NCI-H82 treated with DMSO at 0.1 percent for 48 hours (cell line): ENCODE data around the gene FBXO24.
"Not testable (repeated sequence)": the region's sequence is repeated elsewhere in the genome, so short reads cannot be mapped to it uniquely, and the experiment has no call there.

Experiments used
- DNase-seq: peaks from one replicate; lab custom pipeline; 2025; ENCODE audit not compliant: unreplicated experiment; lab: John Stamatoyannopoulos, UW

FBXO24 gene

GRCh38 chr7:100586266-100587025 is at the start of gene FBXO24:
TSS of gene FBXO24 (plus strand) at chr7:100586328. CDS start at chr7:100586626, 298 bp downstream.
- DNase-seq = peak; percentile 99

DNA sequence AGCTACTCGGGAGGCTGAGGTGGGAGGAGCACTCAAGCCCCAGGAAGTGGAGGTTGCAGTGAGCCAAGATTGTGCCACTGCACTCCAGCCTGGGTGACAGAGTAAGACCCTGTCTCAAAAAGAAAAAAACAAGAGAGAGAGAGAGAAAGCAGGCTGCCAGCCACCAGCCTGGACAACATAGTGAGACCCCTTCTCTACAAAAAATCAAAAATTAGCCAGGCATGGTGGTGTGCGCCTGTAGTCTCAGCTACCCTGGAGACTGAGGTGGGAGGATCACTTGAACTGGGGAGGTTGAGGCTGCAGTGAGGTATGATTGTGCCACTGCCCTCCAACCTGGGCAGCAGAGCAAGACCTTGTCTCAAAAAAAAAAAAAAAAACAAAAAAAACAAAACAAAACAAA is 49.4 kb upstream of the FBXO24 start:
- DNase-seq = not testable (repeated sequence)

DNA sequence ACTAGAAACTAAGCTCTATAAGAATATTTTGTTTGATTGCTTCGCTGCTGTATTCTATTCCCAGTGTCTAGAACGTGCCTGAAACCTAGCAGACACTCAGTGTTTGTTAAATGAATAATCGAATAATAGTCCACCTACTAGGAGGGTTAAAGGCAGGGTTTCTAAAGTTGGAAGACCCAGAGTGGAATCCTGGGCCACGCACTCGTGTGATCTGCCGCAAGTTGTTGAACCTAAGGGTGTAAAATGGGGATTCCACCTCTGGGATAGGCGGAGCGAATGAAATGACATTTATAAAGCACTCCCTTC is 47.8 kb upstream of the FBXO24 start:
- DNase-seq = no peak

- DNase-seq = peak; percentile 98
Measured at GRCh38 chr7:100538654-100539435, 47.3 kb upstream of the FBXO24 start, which contains the start of gene AGFG2. TSS of gene AGFG2 (plus strand) at chr7:100539203. CDS start at chr7:100539347, 144 bp downstream.

DNA sequence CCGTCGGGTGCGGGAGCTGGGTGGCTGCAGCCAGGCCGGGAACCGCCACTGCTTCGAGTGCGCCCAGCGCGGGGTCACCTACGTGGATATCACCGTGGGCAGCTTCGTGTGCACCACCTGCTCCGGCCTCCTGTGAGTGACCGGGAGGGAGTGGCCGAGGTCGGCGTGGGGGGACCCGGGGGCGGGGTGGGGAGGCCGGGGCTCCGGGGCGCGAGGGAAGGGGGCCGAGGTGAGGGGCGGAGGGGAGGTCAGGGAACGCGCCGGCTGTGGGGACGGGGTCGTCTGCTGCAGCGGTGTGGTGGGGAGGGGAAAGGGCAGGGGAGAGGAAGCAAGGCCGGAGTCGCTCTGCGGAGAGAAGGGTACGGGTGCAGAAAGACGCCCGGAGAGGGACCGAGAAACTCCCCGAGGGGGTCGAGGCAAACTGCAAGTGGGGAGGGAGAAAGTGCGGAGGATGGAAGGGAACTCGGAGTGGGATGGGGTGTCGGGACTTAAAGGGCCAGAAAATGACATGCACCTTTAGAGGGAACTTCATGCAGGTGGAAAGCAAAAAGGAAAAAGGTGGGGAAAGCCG is 46.6 kb upstream of the FBXO24 start:
- no peak for DNase-seq

GRCh38 chr7:100540073-100540723 is 45.9 kb upstream of the FBXO24 start:
- no peak for DNase-seq

DNA sequence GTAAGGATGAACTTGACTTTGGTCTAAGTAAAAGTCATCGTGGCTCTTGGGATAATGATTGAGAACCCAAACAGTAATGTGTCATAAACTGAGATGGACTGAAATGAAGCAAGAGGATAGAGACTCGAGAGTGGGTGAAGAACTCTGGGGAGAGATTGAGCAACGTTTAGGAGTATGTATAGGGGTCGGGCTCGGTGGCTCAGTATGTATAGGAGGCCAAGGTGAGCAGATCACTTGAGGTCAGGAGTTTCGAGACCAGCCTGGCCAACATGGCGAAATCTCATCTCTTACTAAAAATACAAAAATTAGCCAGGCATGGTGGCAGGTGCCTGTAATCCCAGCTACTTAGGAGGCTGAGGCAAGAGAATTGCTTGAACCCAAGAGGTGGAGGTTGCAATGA is 44.8 kb upstream of the FBXO24 start:
- not testable (repeated sequence) for DNase-seq

GRCh38 chr7:100543586-100543985 is 42.5 kb upstream of the FBXO24 start:
- no peak for DNase-seq

- no peak for DNase-seq
Measured at GRCh38 chr7:100544386-100544785, 41.7 kb upstream of the FBXO24 start.

- no peak for DNase-seq
Measured at GRCh38 chr7:100544967-100545359, 41.2 kb upstream of the FBXO24 start.

DNA sequence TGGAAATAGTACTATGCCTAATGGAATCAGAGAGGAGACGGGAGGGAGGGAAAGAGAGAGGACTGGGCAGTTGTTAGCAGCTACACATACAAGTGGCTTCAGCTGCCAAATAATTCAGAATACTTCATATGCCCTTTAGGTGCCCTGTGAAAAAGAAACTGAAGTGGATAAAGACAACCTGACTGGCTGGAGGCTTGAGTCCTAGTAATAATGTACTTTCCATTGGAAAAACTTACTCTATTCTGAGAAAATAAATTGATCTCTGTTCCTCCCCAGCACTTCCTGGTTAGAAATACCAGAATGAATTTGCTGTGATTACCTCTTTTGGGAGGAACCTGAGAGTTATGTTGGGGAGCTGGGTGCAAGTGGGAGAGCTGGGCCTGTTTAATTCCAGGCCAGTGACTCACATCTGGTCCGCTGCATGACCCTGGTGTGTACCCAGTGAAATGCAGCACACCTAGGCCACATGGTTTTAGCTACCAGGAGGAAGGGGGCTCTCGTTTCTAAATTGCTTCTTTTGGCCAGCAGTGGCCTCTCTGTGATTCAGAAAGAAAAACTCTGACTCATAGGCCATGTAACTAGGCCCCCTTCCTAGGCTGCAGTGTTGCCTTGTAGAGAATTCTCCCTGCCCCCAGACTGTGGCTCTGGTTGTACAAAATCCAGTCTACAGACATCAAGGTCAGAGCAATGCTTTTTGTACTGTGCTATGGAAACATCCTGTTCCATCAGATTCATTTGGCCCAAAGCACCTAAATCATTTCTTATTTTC is 40.6 kb upstream of the FBXO24 start:
- no peak for DNase-seq

GRCh38 chr7:100546129-100546925 is 39.8 kb upstream of the FBXO24 start:
- no peak for DNase-seq

GRCh38 chr7:100546926-100547800 is 39.0 kb upstream of the FBXO24 start:
- DNase-seq = no peak

GRCh38 chr7:100547872-100548271 is 38.3 kb upstream of the FBXO24 start:
- no peak for DNase-seq

- DNase-seq = not testable (repeated sequence)
Measured at GRCh38 chr7:100548446-100548845, 37.7 kb upstream of the FBXO24 start.

- no peak for DNase-seq
Measured at GRCh38 chr7:100552532-100552931, 33.6 kb upstream of the FBXO24 start.

DNA sequence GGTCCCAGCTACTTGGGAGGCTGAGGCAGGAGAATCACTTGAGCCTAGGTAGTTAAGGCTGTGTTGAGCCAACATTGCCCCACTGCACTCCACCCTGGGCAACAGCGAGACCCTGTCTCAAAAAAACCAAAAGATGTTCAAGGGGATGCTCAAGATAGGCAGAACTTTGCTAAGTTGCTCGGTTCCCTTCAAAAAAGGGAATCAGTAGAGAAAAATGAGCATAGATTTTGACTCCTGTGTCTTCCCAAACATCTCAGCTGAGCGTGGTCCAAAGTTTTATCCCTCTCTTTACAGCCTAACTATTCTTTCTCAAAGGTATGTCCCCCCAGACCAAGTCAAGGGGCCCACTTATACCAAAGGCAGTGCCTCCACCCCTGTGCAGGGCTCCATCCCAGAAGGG is 33.1 kb upstream of the FBXO24 start:
- no peak for DNase-seq

DNA sequence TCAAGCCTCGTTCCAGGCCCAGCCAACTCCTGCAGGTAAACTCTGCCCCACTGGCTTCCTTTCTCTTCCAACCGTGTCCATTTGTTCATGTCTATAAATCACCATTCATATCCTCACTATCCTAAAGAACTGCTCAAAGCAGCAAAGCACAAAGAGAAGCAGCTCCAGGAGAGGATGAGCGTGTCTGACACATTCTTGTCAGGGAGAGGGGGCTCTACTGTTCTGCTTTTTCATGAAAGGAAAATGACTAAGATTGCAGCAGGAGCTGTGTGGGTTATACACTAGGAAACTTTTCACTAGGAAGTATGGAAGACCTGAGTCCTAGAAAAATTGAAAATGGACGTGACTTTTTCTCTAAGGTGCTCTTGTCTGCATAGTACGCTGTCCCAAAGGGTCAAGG is 30.4 kb upstream of the FBXO24 start:
- DNase-seq = no peak

DNA sequence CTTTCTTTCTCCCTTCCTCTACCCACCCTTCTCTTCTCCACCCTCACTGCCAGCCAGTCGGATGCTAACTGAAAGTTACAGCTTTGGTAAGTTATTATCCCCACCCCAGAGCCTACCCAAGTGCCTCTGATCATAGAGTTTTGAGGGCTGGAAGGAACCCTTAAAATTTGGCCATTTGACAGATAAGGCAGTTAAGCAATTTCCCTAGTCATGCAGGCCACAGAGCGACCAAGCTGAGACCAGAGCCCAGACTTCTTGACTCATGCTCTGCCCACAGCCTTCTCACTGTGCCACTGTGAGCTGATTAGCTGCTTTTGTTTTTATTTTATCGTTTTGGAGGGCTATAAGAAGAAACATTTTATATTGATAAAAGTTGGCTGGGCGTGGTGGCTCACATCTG is 29.6 kb upstream of the FBXO24 start:
- DNase-seq = no peak
